Naive thymus-derived CD4-positive, alpha-beta T cell (primary cell): ENCODE data around the gene NUP210L. TPM values are rescaled to one million over a fixed set of nuclear protein-coding genes. Genes with fewer than 3 reads are reported as not detected.

ENCODE experiments used
- ATAC-seq: fragments of 150-1000 bp; cut with Tn5 transposase; 2 replicates; pipeline ENCODE4 v1.10.0; 2021; ENCODE audit warnings: mild to moderate bottlenecking, moderate library complexity
- CTCF ChIA-PET: fragments of 350-600 bp; sonication (Branson Sonifier 250); formaldehyde crosslinking; loops from one replicate; lab custom pipeline; 2021; ENCODE audit warnings: antibody characterized with exemption; lab: Charles Lee
- POLR2A ChIA-PET: fragments of 350-600 bp; sonication (Branson Sonifier 250); formaldehyde crosslinking; loops from one replicate; lab custom pipeline; 2021; ENCODE audit warnings: antibody characterized with exemption, inconsistent platforms; lab: Charles Lee
- DNase-seq, 9 donors: peaks; one replicate each; pipeline versions ENCODE4 v3.0.0 to v3.0.0-alpha.2; 2020 to 2022; ENCODE audit warnings: mixed read lengths in 1 of 9
- H3K27ac ChIP-seq: one replicate; pipeline ENCODE4 v1.7.0; 2013; ENCODE audit warnings: mild to moderate bottlenecking, low read depth, low read length, moderate library complexity
- H3K27me3 ChIP-seq, 2 donors: one replicate each; pipeline ENCODE4 v1.7.0; 2013; ENCODE audit warnings: low read length in 2 of 2, mild to moderate bottlenecking in 2 of 2, moderate library complexity in 2 of 2; ENCODE audit not compliant: control insufficient read depth in 2 of 2, insufficient read depth in 2 of 2
- H3K36me3 ChIP-seq, 3 experiments: 1 replicate in 2 of 3; 2 replicates in 1 of 3; pipeline ENCODE4 v1.7.0; 2013; ENCODE audit warnings: low read length in 3 of 3, mild to moderate bottlenecking in 3 of 3, moderate library complexity in 1 of 3; ENCODE audit not compliant: insufficient read depth in 3 of 3, control insufficient read depth in 2 of 3
- H3K4me1 ChIP-seq, 2 donors: one replicate each; pipeline ENCODE4 v1.7.0; 2013; ENCODE audit warnings: low read length in 2 of 2, mild to moderate bottlenecking in 2 of 2, moderate library complexity in 1 of 2; ENCODE audit not compliant: control insufficient read depth in 2 of 2, insufficient read depth in 2 of 2
- H3K4me3 ChIP-seq: 2 replicates; pipeline ENCODE4 v1.7.0; 2013; ENCODE audit warnings: mild to moderate bottlenecking, low read length
- H3K9me3 ChIP-seq, 3 experiments: 1 replicate in 2 of 3; 2 replicates in 1 of 3; pipeline ENCODE4 v1.7.0; 2013; ENCODE audit warnings: low read length in 3 of 3; ENCODE audit not compliant: control insufficient read depth in 2 of 3
- H3K27ac Mint-ChIP-seq, 9 donors: one replicate each; pipeline ENCODE4 v1.8.0; 2020 to 2022; ENCODE audit warnings: mixed read lengths in 9 of 9, mild to moderate bottlenecking in 8 of 9, moderate library complexity in 5 of 9, inconsistent platforms in 2 of 9
- H3K27me3 Mint-ChIP-seq, 5 donors: one replicate each; pipeline ENCODE4 v1.8.0; 2021 to 2022; ENCODE audit warnings: mixed read lengths in 5 of 5, mild to moderate bottlenecking in 1 of 5
- H3K36me3 Mint-ChIP-seq, 5 donors: one replicate each; pipeline ENCODE4 v1.8.0; 2020 to 2022; ENCODE audit warnings: mixed read lengths in 5 of 5, mild to moderate bottlenecking in 3 of 5, inconsistent platforms in 1 of 5
- H3K4me1 Mint-ChIP-seq, 7 donors: one replicate each; pipeline ENCODE4 v1.8.0; 2020 to 2022; ENCODE audit warnings: mixed read lengths in 7 of 7, mild to moderate bottlenecking in 3 of 7, inconsistent platforms in 1 of 7
- H3K4me3 Mint-ChIP-seq, 10 donors: one replicate each; pipeline ENCODE4 v1.8.0; 2020 to 2022; ENCODE audit warnings: mild to moderate bottlenecking in 10 of 10, mixed read lengths in 10 of 10, moderate library complexity in 6 of 10, inconsistent platforms in 2 of 10
- H3K9me3 Mint-ChIP-seq, 11 donors: one replicate each; pipeline ENCODE4 v1.8.0; 2020 to 2022; ENCODE audit warnings: mixed read lengths in 11 of 11, mild to moderate bottlenecking in 4 of 11, inconsistent platforms in 1 of 11, moderate library complexity in 1 of 11
- intact Hi-C, 2 donors: fragments of 100-400 bp; cut with micrococcal nuclease; formaldehyde crosslinking; loops; one replicate each; pipeline ENCODE4 v1.15.1; 2023
- polyA plus RNA-seq, 2 donors: library from polyadenylated mRNA; unstranded; fragments of 300-500 nt; fragmentation: Illumina TruSeq; gene quantifications; one replicate each; pipeline ENCODE4 v1.2.3, GENCODE V29; 2021
- total RNA-seq, 6 experiments: library from RNA in 5 of 6; stranded (reverse) in 5 of 6; gene quantifications; 1 replicate in 5 of 6; 2 replicates in 1 of 6; pipeline ENCODE4 v1.2.3 and lab custom pipeline; 2021 to 2026

NUP210L gene
- total and polyA plus RNA-seq, 7 experiments from 2014 or later: 0.11 to 0.16 (median 0.15) TPM; not detected in 3

DNA sequence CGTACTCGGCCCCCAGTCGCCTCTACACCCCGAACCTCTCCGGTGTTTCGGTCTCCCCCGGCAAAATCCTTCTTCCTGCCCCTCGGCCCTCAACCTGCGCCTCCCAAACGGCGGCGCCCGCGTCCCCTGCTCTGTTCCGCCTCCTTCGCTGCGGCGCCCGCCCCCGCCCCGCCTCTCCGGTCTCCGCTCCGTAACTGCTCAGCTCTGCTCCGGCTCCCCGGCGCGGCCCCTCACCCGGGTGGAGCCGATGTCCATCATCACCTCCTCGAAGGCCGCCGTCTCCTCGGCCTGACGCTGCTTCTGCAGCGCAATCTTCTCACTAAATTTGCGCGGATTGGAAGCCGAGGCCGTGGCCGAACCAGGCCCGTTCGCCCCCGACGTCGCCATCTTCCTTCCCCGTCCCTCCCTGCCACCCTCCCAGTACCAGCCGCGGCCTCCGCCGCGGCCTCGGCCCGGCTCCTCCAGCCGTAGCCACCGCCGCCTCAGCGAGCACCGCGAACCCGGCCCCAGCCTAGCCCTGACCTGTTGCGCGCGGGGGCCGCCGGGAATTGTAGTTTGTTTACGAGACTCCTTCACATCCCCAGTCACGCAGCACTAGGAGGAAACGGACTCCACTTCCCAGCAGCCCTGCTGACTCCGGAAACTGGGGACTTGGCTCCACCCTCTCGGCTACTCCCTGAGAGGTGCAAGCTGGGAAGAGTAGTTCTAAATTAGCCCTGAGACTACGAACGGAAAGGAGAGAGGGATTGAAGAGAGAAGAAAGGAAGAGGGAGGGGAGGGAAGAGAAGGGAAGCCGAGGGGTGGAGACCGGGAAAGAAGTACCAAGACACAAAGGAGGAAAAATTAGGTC is 196.5 kb downstream of the NUP210L start, which contains the start of gene CRTC2:
CRTC2 (minus strand) TSS at position 502 of the 850 bp plus-strand sequence; CDS start at position 387, 115 bp downstream.
- Histone ChIP-seq H3K4me1 (peaks cover 36% of the 10 kb centered on the region in 2 donors), H3K36me3 (peaks cover 3 to 29% (median 9%) of the 10 kb centered on the region in 3 experiments), H3K4me3 (peak within 1 kb of the TSS; percentile 74), H3K9me3 (no peaks in the 10 kb centered on the region), H3K27ac (peak within 1 kb of the TSS; percentile 92), H3K27me3 (no peaks in the 10 kb centered on the region)
- ChIA-PET CTCF (interaction anchor here (0.8 to 5.5 kb wide), 4 partner anchors 12 to 40 kb away, joined by 3 to 36 read pairs (median 3); partner anchors contain the start of genes DENND4B and JTB), POLR2A (interaction anchor here (0.5 to 12.8 kb wide), 10 partner anchors 10 to 288 kb away, joined by 3 to 159 read pairs (median 13); partner anchors contain the start of genes CREB3L4, DENND4B, GATAD2B and ILF2)
- intact Hi-C loops: loop anchor here (1.0 to 5.0 kb wide), 15 partner anchors 9 to 1899 kb away; partner anchors contain the start of genes HAX1 (in 2 of the 2), JTB (in 2 of the 2), RPS27 (in 2 of the 2) and CREB3L4 (in 1 of the 2)
- peak; percentile 86 to 99 (median 96) for DNase-seq
- Mint-ChIP-seq H3K27ac (peak within 1 kb of the TSS; percentile 89 to 98 (median 94)), H3K4me3 (peak within 1 kb of the TSS; percentile 91 to 100 (median 97)), H3K4me1 (peaks cover 34 to 71% (median 67%) of the 10 kb centered on the region in 7 donors), H3K36me3 (peaks cover 0 to 17% (median 6%) of the 10 kb centered on the region in 5 donors), H3K9me3 (no peaks in the 10 kb centered on the region), H3K27me3 (no peaks in the 10 kb centered on the region)
- ATAC-seq: peak; percentile 94

DNA sequence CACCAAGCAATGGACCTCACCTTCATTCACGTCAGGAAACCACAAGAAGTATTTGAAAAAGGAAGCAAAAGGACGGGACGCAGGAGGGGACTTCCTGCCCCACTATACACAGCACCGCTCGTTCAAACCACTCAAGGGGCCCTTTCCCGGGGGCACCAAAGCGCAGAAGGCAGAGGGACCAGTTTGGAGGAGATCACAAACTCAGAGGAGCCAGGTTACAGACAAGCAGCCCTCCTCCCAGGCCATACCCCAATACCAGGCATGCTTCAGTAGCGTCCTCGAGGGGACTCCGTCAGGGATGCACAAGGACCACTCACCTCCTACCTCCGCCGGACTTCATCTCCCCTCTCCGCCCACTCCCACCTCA is 197.1 kb downstream of the NUP210L start:
- POLR2A ChIA-PET: interaction anchor here (0.5 to 12.8 kb wide), 8 partner anchors 11 to 288 kb away, joined by 3 to 159 read pairs (median 23); partner anchors contain the start of genes CREB3L4, DENND4B, GATAD2B and ILF2
- peak; percentile 8 for ATAC-seq
- intact Hi-C loops: loop anchor here (1.0 to 5.0 kb wide), 16 partner anchors 10 to 1900 kb away; partner anchors contain the start of genes CREB3L4 (in 2 of the 2), DENND4B (in 2 of the 2), HAX1 (in 2 of the 2) and JTB (in 2 of the 2)
- H3K27ac Mint-ChIP-seq: peak overlapping the region; percentile 89 to 98 (median 94)
- Histone ChIP-seq H3K4me1 (peaks cover 31 to 34% of the 10 kb centered on the region in 2 donors), H3K27ac (peak overlapping the region; percentile 92), H3K4me3 (peak overlapping the region; percentile 74), H3K27me3 (no peaks in the 10 kb centered on the region), H3K36me3 (peaks cover 5 to 32% (median 9%) of the 10 kb centered on the region in 3 experiments), H3K9me3 (no peaks in the 10 kb centered on the region)
- H3K36me3 Mint-ChIP-seq: peaks cover 0 to 19% (median 6%) of the 10 kb centered on the region in 5 donors
- no peaks in the 10 kb centered on the region for H3K27me3 Mint-ChIP-seq
- H3K4me1 Mint-ChIP-seq: peaks cover 34 to 68% (median 66%) of the 10 kb centered on the region in 7 donors
- H3K4me3 Mint-ChIP-seq: peak overlapping the region; percentile 91 to 100 (median 97)
- CTCF ChIA-PET: interaction anchor here (5.5 kb wide), 1 partner anchor 12 kb away, joined by 36 read pairs; the partner anchor contains the start of gene DENND4B
- DNase-seq: peak in 3 of 9 donors; percentile 34 to 58 (median 42)
- H3K9me3 Mint-ChIP-seq: no peaks in the 10 kb centered on the region

DNA sequence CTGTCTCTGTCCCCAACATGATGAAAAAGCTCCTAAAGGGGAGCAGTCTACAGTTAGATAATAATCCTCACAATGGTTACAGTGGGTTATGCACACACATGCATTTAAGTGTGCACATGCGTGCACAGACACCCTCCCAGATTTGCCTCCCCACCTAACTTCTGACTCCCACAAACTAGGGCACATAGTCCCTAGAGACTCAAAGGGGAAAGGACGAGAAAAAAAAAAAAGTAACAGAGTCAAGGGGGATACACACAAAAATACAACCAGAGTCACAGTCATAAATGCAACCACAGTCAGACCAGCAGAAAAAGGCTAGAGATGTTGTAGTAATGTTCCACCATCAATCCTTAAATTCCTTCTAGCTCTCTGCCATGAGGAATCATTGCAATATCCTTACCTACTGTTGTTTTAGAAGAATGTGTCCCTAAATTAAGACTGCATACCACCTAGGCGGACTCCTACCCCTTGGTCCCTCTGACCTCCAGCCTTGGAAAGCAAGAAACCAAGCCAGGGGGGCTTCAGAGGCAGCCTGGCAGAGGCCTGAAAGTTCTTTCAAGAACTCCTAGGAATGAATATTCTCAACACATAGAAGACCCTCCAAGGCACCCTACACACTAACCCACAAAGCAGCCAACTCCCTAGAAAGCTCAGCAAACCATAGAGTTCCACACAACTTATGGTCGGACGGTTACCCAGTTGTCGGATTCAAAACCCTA is 197.7 kb downstream of the NUP210L start:
- Histone ChIP-seq H3K27me3 (no peaks in the 10 kb centered on the region), H3K27ac (peak overlapping the region; percentile 92), H3K4me3 (peak overlapping the region; percentile 74), H3K9me3 (no peaks in the 10 kb centered on the region), H3K36me3 (peaks cover 11 to 38% (median 13%) of the 10 kb centered on the region in 3 experiments), H3K4me1 (peaks cover 27 to 33% of the 10 kb centered on the region in 2 donors)
- CTCF ChIA-PET: interaction anchor here (0.7 to 5.5 kb wide), 5 partner anchors 11 to 159 kb away, joined by 3 to 36 read pairs (median 4); partner anchors contain the start of genes DENND4B, GATAD2B and JTB
- peaks cover 0 to 21% (median 6%) of the 10 kb centered on the region in 5 donors for H3K36me3 Mint-ChIP-seq
- peak overlapping the region; percentile 91 to 100 (median 97) for H3K4me3 Mint-ChIP-seq
- H3K27ac Mint-ChIP-seq: peak overlapping the region; percentile 89 to 98 (median 94)
- POLR2A ChIA-PET: interaction anchor here (0.5 to 12.8 kb wide), 12 partner anchors 9 to 287 kb away, joined by 3 to 159 read pairs (median 8); partner anchors contain the start of genes CREB3L4, DENND4B, GATAD2B and ILF2
- ATAC-seq (no peak), DNase-seq (no peak)
- intact Hi-C loops: loop anchor here (1.0 to 5.0 kb wide), 5 partner anchors 10 to 1900 kb away; partner anchors contain the start of genes CREB3L4 (in 1 of the 2), DENND4B (in 1 of the 2), GON4L (in 1 of the 2) and INTS3 (in 1 of the 2)
- no peaks in the 10 kb centered on the region for H3K27me3 Mint-ChIP-seq
- peaks cover 30 to 64% (median 60%) of the 10 kb centered on the region in 7 donors for H3K4me1 Mint-ChIP-seq
- H3K9me3 Mint-ChIP-seq: no peaks in the 10 kb centered on the region

DNA sequence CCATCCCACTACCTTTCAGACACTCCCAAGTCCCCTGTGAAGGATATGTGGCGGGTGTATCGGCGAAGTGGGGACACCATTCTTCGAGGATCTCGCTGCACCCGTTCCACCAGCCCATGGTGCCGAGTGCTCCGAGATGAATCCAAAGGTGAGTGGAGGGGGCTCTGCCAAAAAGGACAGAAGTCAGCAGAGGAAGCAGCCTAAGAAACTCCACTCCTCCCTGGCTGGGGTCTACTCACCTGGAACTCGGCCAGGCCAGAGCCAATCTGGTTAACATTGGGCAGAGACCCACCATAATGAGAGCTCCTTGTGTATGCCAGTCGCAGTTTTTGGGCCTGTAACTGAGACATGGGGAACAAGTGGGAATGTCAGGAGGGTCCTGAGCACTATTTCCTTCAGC is 200.0 kb downstream of the NUP210L start:
- H3K4me3 ChIP-seq: no peak overlapping the region
- no peak for DNase-seq
- H3K4me1 Mint-ChIP-seq: peaks cover 32 to 64% (median 51%) of the 10 kb centered on the region in 7 donors
- peaks cover 27 to 57% (median 29%) of the 10 kb centered on the region in 3 experiments for H3K36me3 ChIP-seq
- POLR2A ChIA-PET: interaction anchor here (1.3 to 12.8 kb wide), 4 partner anchors 11 to 35 kb away, joined by 3 to 159 read pairs (median 106); partner anchors contain the start of genes CREB3L4, DENND4B, JTB and RPS27
- CTCF ChIA-PET: interaction anchor here (2.3 to 5.5 kb wide), 2 partner anchors 9 to 32 kb away, joined by 11 to 36 read pairs; partner anchors contain the start of genes DENND4B and RAB13
- H3K27ac ChIP-seq: peak overlapping the region; percentile 25
- intact Hi-C loops: loop anchor here (5.0 kb wide), 2 partner anchors 228 to 1902 kb away; partner anchors contain the start of genes GON4L (in 1 of the 2), INTS3 (in 1 of the 2) and SYT11 (in 1 of the 2)
- no peak for ATAC-seq
- H3K9me3 Mint-ChIP-seq: no peaks in the 10 kb centered on the region
- peaks cover 27 to 33% of the 10 kb centered on the region in 2 donors for H3K4me1 ChIP-seq
- H3K27ac Mint-ChIP-seq: peak overlapping the region in 4 of 9 donors; percentile 31 to 90 (median 86)
- no peaks in the 10 kb centered on the region for H3K9me3 ChIP-seq
- peaks cover 0 to 30% (median 17%) of the 10 kb centered on the region in 5 donors for H3K36me3 Mint-ChIP-seq
- H3K27me3 ChIP-seq: no peaks in the 10 kb centered on the region
- H3K4me3 Mint-ChIP-seq: peak overlapping the region in 5 of 10 donors; percentile 7 to 56 (median 45)
- no peaks in the 10 kb centered on the region for H3K27me3 Mint-ChIP-seq

DNA sequence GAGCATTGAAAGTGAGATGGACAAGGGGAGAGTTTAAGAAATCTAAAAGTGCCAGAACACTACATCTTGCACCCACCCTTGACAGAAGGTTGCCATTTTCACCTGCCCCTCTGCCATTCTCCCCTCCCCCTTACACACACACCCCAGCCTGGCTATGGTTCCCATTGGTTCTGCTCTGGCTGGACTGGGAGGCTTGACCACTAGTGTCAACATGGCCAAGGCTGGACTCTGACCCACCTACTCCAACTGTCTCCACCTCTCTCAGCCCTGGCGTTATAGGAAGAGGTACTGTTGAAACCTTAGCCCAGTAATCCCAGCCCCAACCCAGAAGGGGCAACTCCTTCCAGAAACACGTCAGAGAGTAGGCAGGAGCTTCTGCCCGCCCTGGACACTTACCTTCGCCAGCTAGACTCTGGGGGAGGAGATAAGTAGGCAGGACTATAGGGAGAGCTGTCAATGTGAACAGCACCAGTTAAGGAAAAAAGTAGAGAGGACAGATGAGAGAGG is 201.0 kb downstream of the NUP210L start:
- H3K4me3 Mint-ChIP-seq: peak overlapping the region in 9 of 10 donors; percentile 7 to 74 (median 36)
- peaks cover 27 to 63% (median 34%) of the 10 kb centered on the region in 3 experiments for H3K36me3 ChIP-seq

More for the DNA sequence above, 201.0 kb downstream of the NUP210L start:
- ChIA-PET POLR2A (interaction anchor here (0.7 to 12.8 kb wide), 6 partner anchors 9 to 32 kb away, joined by 3 to 159 read pairs (median 49); partner anchors contain the start of genes CREB3L4, DENND4B, JTB and SLC39A1), CTCF (interaction anchor here (2.3 to 5.5 kb wide), 2 partner anchors 8 to 33 kb away, joined by 11 to 36 read pairs; partner anchors contain the start of genes DENND4B and RAB13)
- no peak for DNase-seq
- intact Hi-C loops: no loop called here
- peaks cover 0 to 32% (median 17%) of the 10 kb centered on the region in 5 donors for H3K36me3 Mint-ChIP-seq
- Histone ChIP-seq H3K4me1 (peaks cover 27 to 33% of the 10 kb centered on the region in 2 donors), H3K27me3 (no peaks in the 10 kb centered on the region), H3K9me3 (no peaks in the 10 kb centered on the region), H3K27ac (peak overlapping the region; percentile 30), H3K4me3 (no peak overlapping the region)
- no peaks in the 10 kb centered on the region for H3K9me3 Mint-ChIP-seq
- no peaks in the 10 kb centered on the region for H3K27me3 Mint-ChIP-seq
- H3K27ac Mint-ChIP-seq: peak overlapping the region; percentile 7 to 89 (median 75)
- H3K4me1 Mint-ChIP-seq: peaks cover 32 to 61% (median 50%) of the 10 kb centered on the region in 7 donors
- ATAC-seq: no peak
